Measurements from ENCODE around the gene CCKAR. TPM values are rescaled to one million over a fixed set of nuclear protein-coding genes. Genes with fewer than 3 reads are reported as not detected.

CCKAR gene
- total RNA-seq, 4 donors from 2014 or later: not detected

- Histone ChIP-seq H3K4me3 (no peak overlapping the region), H3K27me3 (no peaks in the 10 kb centered on the region), H3K36me3 (no peaks in the 10 kb centered on the region), H3K4me1 (no peaks in the 10 kb centered on the region), H3K9me3 (peaks cover 0 to 12% (median 0%) of the 10 kb centered on the region in 4 donors), H3K27ac (no peak overlapping the region)
- no peak for DNase-seq (ENCODE audit: low spot score in 2 of 2)
- TF ChIP-seq EP300 (IDR thresholded peaks at IDR 0.05) (no peak), POLR2A (IDR thresholded peaks at IDR 0.05) (no peak), CTCF (IDR thresholded peaks at IDR 0.05) (no peak)
- 87 to 98% methylated on average over 3 of the region's 3 CpGs for WGBS, 2 donors
Observed at GRCh38 chr4:26454961-26455360, 35.3 kb downstream of the CCKAR start.

- H3K4me3 ChIP-seq: no peak overlapping the region
- H3K27me3 ChIP-seq: no peaks in the 10 kb centered on the region
- H3K4me1 ChIP-seq: no peaks in the 10 kb centered on the region
- no peak overlapping the region for H3K27ac ChIP-seq
- 71 to 76% methylated on average over 15 of the region's 15 CpGs for WGBS, 2 donors
- no peak for DNase-seq (ENCODE audit: low spot score in 2 of 2)
- TF ChIP-seq EP300 (IDR thresholded peaks at IDR 0.05) (no peak), POLR2A (IDR thresholded peaks at IDR 0.05) (no peak), CTCF (IDR thresholded peaks at IDR 0.05) (no peak)
- H3K9me3 ChIP-seq: peaks cover 0 to 12% (median 0%) of the 10 kb centered on the region in 4 donors
- H3K36me3 ChIP-seq: no peaks in the 10 kb centered on the region
Observed at GRCh38 chr4:26452565-26453531, 37.4 kb downstream of the CCKAR start.

- H3K36me3 ChIP-seq: no peaks in the 10 kb centered on the region
- H3K9me3 ChIP-seq: peaks cover 0 to 12% (median 0%) of the 10 kb centered on the region in 4 donors
- WGBS, 2 donors: 76 to 85% methylated on average over 3 of the region's 3 CpGs
- no peak overlapping the region for H3K4me3 ChIP-seq
- H3K27me3 ChIP-seq: no peaks in the 10 kb centered on the region
- DNase-seq (ENCODE audit: low spot score in 2 of 2): no peak
- H3K4me1 ChIP-seq: no peaks in the 10 kb centered on the region
- TF ChIP-seq CTCF (IDR thresholded peaks at IDR 0.05) (no peak), EP300 (IDR thresholded peaks at IDR 0.05) (no peak), POLR2A (IDR thresholded peaks at IDR 0.05) (no peak)
- no peak overlapping the region for H3K27ac ChIP-seq
Observed at GRCh38 chr4:26451597-26451996, 38.7 kb downstream of the CCKAR start.

GRCh38 chr4:26450418-26450817 lies 39.9 kb downstream of the CCKAR start:
- TF ChIP-seq EP300 (IDR thresholded peaks at IDR 0.05): no peak
- no peak for TF ChIP-seq CTCF (IDR thresholded peaks at IDR 0.05)
- TF ChIP-seq POLR2A (IDR thresholded peaks at IDR 0.05): no peak
- Histone ChIP-seq H3K27ac (no peak overlapping the region), H3K36me3 (no peaks in the 10 kb centered on the region), H3K27me3 (no peaks in the 10 kb centered on the region), H3K4me1 (no peaks in the 10 kb centered on the region), H3K9me3 (peaks cover 0 to 12% (median 0%) of the 10 kb centered on the region in 4 donors), H3K4me3 (no peak overlapping the region)
- no peak for DNase-seq (ENCODE audit: low spot score in 2 of 2)
- 52 to 71% methylated on average over 5 of the region's 5 CpGs for WGBS, 2 donors

- WGBS, 2 donors: 73 to 89% methylated on average over 8 of the region's 8 CpGs
- Histone ChIP-seq H3K36me3 (no peaks in the 10 kb centered on the region), H3K27ac (no peak overlapping the region), H3K4me1 (no peaks in the 10 kb centered on the region), H3K9me3 (peaks cover 0 to 9% (median 2%) of the 10 kb centered on the region in 4 donors), H3K27me3 (no peaks in the 10 kb centered on the region), H3K4me3 (no peak overlapping the region)
- no peak for DNase-seq (ENCODE audit: low spot score in 2 of 2)
- no peak for TF ChIP-seq CTCF (IDR thresholded peaks at IDR 0.05)
- no peak for TF ChIP-seq EP300 (IDR thresholded peaks at IDR 0.05)
- no peak for TF ChIP-seq POLR2A (IDR thresholded peaks at IDR 0.05)
Observed at GRCh38 chr4:26447378-26447777, 42.9 kb downstream of the CCKAR start.
